ENCODE data around the gene IRF3. TPM values are rescaled to one million over a fixed set of nuclear protein-coding genes. Genes with fewer than 3 reads are reported as not detected.

The IRF3 gene
- total and polyA plus RNA-seq, 10 of the 15 experiments (the other 5 are each of a cell fraction or from before 2014, with no cell fraction given), result 5.5 to 110 (median 63.4) TPM

DNA sequence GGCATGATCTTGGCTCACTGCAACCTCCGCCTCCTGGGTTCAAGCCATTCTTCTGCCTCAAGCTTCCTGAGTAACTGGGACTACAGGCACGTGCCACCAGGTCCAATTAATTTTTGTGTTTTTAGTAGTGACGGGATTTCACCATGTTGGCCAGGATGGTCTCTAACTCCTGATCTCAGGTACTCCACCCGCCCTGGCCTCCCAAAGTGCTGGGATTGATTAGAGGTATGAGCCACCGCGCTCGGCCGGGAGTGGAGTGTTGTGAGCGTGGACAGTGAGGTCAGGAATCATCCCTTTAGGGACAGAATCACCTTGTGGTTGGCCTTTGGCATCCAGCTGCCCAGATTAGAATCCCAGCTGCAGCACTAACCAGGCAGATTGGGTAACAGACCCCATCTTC is 36.0 kb downstream of the IRF3 start (continued):
- TF ChIP-seq SMAD5 (IDR thresholded peaks at IDR 0.05; ENCODE audit: low read depth), result no peak
- TF ChIP-seq RUNX3 (IDR thresholded peaks at IDR 0.05; ENCODE audit: low read length), result no peak
- TF ChIP-seq NFYA (IDR thresholded peaks at IDR 0.05; ENCODE audit: borderline replicate concordance, low read depth, low read length), result no peak
- no peak for TF ChIP-seq RELA (IDR thresholded peaks at IDR 0.05; ENCODE audit: borderline replicate concordance, partially characterized antibody)

DNA sequence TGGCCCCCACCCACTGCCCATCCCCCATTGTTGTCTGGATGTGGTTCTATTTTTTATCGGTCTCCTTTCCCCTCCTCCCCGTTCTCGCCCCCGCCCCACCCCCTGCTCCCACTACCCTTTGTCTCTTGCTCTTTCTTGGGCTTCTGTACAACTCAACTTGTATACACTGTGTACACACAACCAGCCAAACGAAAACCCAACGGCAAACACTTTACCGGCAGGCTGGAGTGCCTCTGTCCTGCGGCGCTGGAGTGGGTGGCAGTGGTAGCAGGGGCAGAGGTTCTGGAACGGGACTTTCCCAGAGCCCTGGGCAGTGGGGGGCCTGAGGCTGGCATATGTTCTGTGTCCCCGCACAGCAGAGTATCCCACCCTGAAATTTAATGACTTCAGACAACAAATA is 39.4 kb downstream of the IRF3 start:
- SMC1A ChIA-PET (ENCODE audit: uncharacterized antibody, unreplicated experiment), result no interaction called here
- Histone ChIP-seq H3K4me2 (ENCODE audit: control insufficient read depth, insufficient read depth) (no peak overlapping the region), H3K27ac (ENCODE audit: control insufficient read depth, insufficient read depth) (no peak overlapping the region), H3K9me3 (replicated peaks; ENCODE audit: control insufficient read depth, insufficient read depth, low read length) (no peaks in the 10 kb centered on the region), H4K20me1 (ENCODE audit: control insufficient read depth, insufficient read depth) (no peaks in the 10 kb centered on the region), H3K4me1 (ENCODE audit: control insufficient read depth, insufficient read depth, low read length) (no peaks in the 10 kb centered on the region), H3K79me2 (ENCODE audit: control insufficient read depth, insufficient read depth, low read length) (no peaks in the 10 kb centered on the region), H3K4me3 (no peak overlapping the region), H3K9ac (ENCODE audit: control insufficient read depth, insufficient read depth, low read length) (no peak overlapping the region), H2AFZ (ENCODE audit: control insufficient read depth, low read depth, low read length) (no peak overlapping the region), H3K27me3 (replicated peaks in 1 of 2; ENCODE audit: control insufficient read depth in 2 of 2, insufficient read depth in 2 of 2, low read length in 1 of 2) (no peaks in the 10 kb centered on the region), H3K36me3 (ENCODE audit: control insufficient read depth in 2 of 2, insufficient read depth in 2 of 2, low read length in 1 of 2) (peaks cover 8 to 10% of the 10 kb centered on the region in 2 experiments; a peak in 3 of 4 replicates)
- FAIRE-seq (no peak), DNase-seq (ENCODE audit: low read depth, low spot score) (no peak), ATAC-seq (no peak)
- intact Hi-C loops (cut with micrococcal nuclease; ENCODE audit: unreplicated experiment), result no loop called here
- no TSS peak for BruUV-seq (replicated peaks)
- RAD21 ChIA-PET (ENCODE audit: unreplicated experiment), result no interaction called here
- WGBS (ENCODE audit: insufficient coverage, insufficient replicate concordance, low lambda C conversion rate, missing lambda C conversion rate), result 100% methylated on average over 7 of the region's 11 CpGs
- in situ Hi-C loops (cut with MboI), result no loop called here
- CTCF ChIA-PET, result no interaction called here
- POLR2A ChIA-PET, result no interaction called here
- TF ChIP-seq SRF (IDR thresholded peaks at IDR 0.05; ENCODE audit: low read depth in 2 of 2, low read length in 2 of 2), result no peak
- no peak for TF ChIP-seq SP1 (IDR thresholded peaks at IDR 0.05; ENCODE audit: low read depth, low read length)
- TF ChIP-seq, protein P1, sequence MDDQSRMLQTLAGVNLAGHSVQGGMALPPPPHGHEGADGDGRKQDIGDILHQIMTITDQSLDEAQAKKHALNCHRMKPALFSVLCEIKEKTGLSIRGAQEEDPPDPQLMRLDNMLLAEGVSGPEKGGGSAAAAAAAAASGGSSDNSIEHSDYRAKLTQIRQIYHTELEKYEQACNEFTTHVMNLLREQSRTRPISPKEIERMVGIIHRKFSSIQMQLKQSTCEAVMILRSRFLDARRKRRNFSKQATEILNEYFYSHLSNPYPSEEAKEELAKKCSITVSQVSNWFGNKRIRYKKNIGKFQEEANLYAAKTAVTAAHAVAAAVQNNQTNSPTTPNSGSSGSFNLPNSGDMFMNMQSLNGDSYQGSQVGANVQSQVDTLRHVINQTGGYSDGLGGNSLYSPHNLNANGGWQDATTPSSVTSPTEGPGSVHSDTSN (IDR thresholded peaks at IDR 0.05; ENCODE audit: insufficient replicate concordance, low read depth, low read length), result no peak
- no peak for TF ChIP-seq PML (IDR thresholded peaks at IDR 0.05; ENCODE audit: low read length)
- TF ChIP-seq NFIC (IDR thresholded peaks at IDR 0.05; ENCODE audit: low read depth, low read length), result no peak
- TF ChIP-seq, protein P2, sequence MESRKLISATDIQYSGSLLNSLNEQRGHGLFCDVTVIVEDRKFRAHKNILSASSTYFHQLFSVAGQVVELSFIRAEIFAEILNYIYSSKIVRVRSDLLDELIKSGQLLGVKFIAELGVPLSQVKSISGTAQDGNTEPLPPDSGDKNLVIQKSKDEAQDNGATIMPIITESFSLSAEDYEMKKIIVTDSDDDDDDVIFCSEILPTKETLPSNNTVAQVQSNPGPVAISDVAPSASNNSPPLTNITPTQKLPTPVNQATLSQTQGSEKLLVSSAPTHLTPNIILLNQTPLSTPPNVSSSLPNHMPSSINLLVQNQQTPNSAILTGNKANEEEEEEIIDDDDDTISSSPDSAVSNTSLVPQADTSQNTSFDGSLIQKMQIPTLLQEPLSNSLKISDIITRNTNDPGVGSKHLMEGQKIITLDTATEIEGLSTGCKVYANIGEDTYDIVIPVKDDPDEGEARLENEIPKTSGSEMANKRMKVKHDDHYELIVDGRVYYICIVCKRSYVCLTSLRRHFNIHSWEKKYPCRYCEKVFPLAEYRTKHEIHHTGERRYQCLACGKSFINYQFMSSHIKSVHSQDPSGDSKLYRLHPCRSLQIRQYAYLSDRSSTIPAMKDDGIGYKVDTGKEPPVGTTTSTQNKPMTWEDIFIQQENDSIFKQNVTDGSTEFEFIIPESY (IDR thresholded peaks at IDR 0.05), result no peak
- TF ChIP-seq POLR2AphosphoS5 (IDR thresholded peaks at IDR 0.05; ENCODE audit: low read length), result no peak
- TF ChIP-seq JUND (IDR thresholded peaks at IDR 0.05; ENCODE audit: low read depth, low read length), result no peak
- TF ChIP-seq BHLHE40 (IDR thresholded peaks at IDR 0.05; ENCODE audit: borderline replicate concordance in 1 of 2, low read depth in 2 of 2, low read length in 1 of 2), result no peak
- TF ChIP-seq, protein P3, sequence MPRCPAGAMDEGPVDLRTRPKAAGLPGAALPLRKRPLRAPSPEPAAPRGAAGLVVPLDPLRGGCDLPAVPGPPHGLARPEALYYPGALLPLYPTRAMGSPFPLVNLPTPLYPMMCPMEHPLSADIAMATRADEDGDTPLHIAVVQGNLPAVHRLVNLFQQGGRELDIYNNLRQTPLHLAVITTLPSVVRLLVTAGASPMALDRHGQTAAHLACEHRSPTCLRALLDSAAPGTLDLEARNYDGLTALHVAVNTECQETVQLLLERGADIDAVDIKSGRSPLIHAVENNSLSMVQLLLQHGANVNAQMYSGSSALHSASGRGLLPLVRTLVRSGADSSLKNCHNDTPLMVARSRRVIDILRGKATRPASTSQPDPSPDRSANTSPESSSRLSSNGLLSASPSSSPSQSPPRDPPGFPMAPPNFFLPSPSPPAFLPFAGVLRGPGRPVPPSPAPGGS (IDR thresholded peaks at IDR 0.05; ENCODE audit: borderline replicate concordance, insufficient read depth, low read depth, low read length, poor library complexity, severe bottlenecking), result no peak
- no peak for TF ChIP-seq EGR1 (IDR thresholded peaks at IDR 0.05; ENCODE audit: borderline replicate concordance in 1 of 2, low read depth in 2 of 2, low read length in 2 of 2)
- no peak for TF ChIP-seq MYB (IDR thresholded peaks at IDR 0.05; ENCODE audit: borderline replicate concordance, low read depth, low read length)
- TF ChIP-seq, protein P4, sequence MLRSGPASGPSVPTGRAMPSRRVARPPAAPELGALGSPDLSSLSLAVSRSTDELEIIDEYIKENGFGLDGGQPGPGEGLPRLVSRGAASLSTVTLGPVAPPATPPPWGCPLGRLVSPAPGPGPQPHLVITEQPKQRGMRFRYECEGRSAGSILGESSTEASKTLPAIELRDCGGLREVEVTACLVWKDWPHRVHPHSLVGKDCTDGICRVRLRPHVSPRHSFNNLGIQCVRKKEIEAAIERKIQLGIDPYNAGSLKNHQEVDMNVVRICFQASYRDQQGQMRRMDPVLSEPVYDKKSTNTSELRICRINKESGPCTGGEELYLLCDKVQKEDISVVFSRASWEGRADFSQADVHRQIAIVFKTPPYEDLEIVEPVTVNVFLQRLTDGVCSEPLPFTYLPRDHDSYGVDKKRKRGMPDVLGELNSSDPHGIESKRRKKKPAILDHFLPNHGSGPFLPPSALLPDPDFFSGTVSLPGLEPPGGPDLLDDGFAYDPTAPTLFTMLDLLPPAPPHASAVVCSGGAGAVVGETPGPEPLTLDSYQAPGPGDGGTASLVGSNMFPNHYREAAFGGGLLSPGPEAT (IDR thresholded peaks at IDR 0.05; ENCODE audit: low read depth), result no peak
